Astrocyte (in vitro differentiated cells and primary cell): ENCODE data around the gene KLF9.

Source experiments
- EZH2 ChIP-seq: IDR thresholded peaks from 2 replicates; pipeline ENCODE4 v1.6.1; 2012; ENCODE audit warnings: mild to moderate bottlenecking, low read length, inconsistent platforms; ENCODE audit not compliant: insufficient read depth
- TF ChIP-seq, protein P1 (sequence below): IDR thresholded peaks from 2 replicates; pipeline ENCODE4 v1.5.1; 2011; ENCODE audit warnings: low read depth, mild to moderate bottlenecking, inconsistent platforms, low read length, moderate library complexity; ENCODE audit not compliant: insufficient read depth

DNA sequence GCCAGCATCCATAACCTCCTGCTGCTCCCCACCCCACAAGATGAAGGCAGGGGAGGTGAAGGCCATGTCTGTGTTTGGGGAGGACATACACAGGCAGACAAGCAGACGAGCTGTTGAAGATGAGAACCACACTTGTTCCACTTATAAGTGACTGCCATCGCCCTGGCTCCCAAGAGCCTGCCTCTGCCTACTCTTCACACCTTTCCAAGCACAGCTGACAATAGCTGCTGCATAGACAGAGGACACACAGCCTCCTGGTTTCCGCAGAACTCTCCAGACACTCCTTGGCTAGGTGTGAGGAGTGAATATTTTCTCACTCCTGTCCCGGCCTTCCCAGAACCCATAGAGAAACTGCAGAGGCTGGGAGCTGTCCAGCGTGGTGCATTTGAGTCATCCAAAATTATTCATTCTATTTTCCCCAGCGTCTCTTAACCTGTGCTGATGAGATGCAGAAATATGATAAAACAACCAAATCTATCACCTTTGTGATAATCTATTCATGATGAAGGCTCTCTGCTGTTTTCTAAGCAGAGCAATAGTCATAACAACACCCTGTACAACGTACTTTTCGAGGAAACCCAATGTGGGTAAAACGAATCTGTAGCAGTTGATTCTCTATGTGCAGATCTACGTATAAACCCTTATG lies 24.7 kb downstream of the KLF9 start:
- TF ChIP-seq, protein P1, sequence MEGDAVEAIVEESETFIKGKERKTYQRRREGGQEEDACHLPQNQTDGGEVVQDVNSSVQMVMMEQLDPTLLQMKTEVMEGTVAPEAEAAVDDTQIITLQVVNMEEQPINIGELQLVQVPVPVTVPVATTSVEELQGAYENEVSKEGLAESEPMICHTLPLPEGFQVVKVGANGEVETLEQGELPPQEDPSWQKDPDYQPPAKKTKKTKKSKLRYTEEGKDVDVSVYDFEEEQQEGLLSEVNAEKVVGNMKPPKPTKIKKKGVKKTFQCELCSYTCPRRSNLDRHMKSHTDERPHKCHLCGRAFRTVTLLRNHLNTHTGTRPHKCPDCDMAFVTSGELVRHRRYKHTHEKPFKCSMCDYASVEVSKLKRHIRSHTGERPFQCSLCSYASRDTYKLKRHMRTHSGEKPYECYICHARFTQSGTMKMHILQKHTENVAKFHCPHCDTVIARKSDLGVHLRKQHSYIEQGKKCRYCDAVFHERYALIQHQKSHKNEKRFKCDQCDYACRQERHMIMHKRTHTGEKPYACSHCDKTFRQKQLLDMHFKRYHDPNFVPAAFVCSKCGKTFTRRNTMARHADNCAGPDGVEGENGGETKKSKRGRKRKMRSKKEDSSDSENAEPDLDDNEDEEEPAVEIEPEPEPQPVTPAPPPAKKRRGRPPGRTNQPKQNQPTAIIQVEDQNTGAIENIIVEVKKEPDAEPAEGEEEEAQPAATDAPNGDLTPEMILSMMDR = no peak
- TF ChIP-seq EZH2 = no peak
